ENCODE data around the gene MRFAP1L1.
"Not testable (repeated sequence)": the region's sequence is repeated elsewhere in the genome, so short reads cannot be mapped to it uniquely, and the experiment has no call there.

The MRFAP1L1 gene

GRCh38 chr4:6733358-6734164 lies 23.9 kb upstream of the MRFAP1L1 start:
- DNase-seq, result no peak

GRCh38 chr4:6732441-6733357 lies 23.0 kb upstream of the MRFAP1L1 start:
- DNase-seq, result no peak

- no peak for DNase-seq
Measured at GRCh38 chr4:6731780-6732179, 22.1 kb upstream of the MRFAP1L1 start.

- DNase-seq, result no peak
Measured at GRCh38 chr4:6731318-6731675, 21.6 kb upstream of the MRFAP1L1 start.

GRCh38 chr4:6730603-6731317 lies 21.1 kb upstream of the MRFAP1L1 start:
- DNase-seq, result no peak

GRCh38 chr4:6728320-6729029 lies 18.8 kb upstream of the MRFAP1L1 start:
- no peak for DNase-seq

GRCh38 chr4:6727943-6728250 lies 18.2 kb upstream of the MRFAP1L1 start:
- DNase-seq, result no peak

- no peak for DNase-seq
Measured at GRCh38 chr4:6727081-6727942, 17.6 kb upstream of the MRFAP1L1 start.

- not testable (repeated sequence) for DNase-seq
Measured at GRCh38 chr4:6725427-6725961, 15.8 kb upstream of the MRFAP1L1 start.

GRCh38 chr4:6724421-6725111 lies 14.9 kb upstream of the MRFAP1L1 start:
- no peak for DNase-seq

- no peak for DNase-seq
Measured at GRCh38 chr4:6723851-6724250, 14.2 kb upstream of the MRFAP1L1 start.

GRCh38 chr4:6722891-6723290 lies 13.2 kb upstream of the MRFAP1L1 start:
- no peak for DNase-seq

GRCh38 chr4:6721121-6721520 lies 11.5 kb upstream of the MRFAP1L1 start:
- no peak for DNase-seq

GRCh38 chr4:6720202-6720699 lies 10.6 kb upstream of the MRFAP1L1 start:
- peak; percentile 86 for DNase-seq

GRCh38 chr4:6719611-6720179 lies 10.0 kb upstream of the MRFAP1L1 start:
- no peak for DNase-seq

GRCh38 chr4:6718932-6719610 lies 9.4 kb upstream of the MRFAP1L1 start:
- DNase-seq, result no peak

GRCh38 chr4:6716958-6717655 lies 7.4 kb upstream of the MRFAP1L1 start:
- DNase-seq, result no peak

- DNase-seq, result peak; percentile 90
Measured at GRCh38 chr4:6716018-6716911, 6.6 kb upstream of the MRFAP1L1 start, which contains the start of gene BLOC1S4. Gene BLOC1S4, plus strand, starts transcription at chr4:6716174. Its CDS starts 36 bp downstream, at chr4:6716210.
